ENCODE measurements around the gene INPP4A.

DNA sequence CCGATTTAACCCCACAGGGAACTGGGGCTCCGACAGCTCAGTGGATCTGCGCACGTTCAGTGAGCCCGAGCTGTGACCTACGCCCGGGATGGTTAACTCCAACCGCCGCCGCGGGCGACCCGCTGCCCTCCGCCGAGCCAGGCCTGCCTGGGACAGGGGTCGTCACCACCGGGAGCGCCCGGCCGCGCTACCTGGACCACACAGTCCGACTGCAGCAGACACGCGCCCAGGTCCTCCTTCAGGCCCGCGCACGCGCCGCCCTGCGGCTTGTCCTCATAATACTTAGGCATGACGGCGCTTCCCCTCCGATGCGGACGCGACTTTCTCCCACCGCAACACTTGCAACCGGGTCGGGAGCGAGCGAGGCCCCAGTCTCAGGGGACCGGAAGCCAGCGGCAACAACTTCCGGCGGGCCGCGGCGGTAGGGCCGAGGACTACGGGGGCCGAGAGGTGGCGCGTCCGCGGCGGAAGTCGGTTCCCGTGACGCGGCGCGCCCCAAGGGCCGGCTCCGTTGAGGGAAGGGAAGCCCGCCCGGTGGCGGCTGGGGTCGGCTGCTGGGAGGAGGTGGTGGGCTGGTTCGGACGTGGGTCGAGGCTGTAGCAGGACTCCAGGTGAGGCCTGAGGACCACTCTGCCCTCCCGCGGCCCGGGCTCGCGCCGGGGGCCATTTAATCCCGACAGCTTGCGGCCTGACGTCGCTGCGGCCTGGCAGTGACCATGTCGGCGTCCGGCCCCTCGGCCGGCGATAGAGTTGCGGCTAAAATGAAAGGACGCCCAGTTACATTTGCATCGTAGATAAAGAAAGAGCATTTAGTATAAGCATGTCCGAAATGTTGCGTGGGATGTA, 163.7 kb downstream of the INPP4A start, which contains the start of the genes COA5 and UNC50:
- TF ChIP-seq EZH2 (IDR thresholded peaks at IDR 0.05; ENCODE audit: borderline replicate concordance) (no peak), CTCF (IDR thresholded peaks at IDR 0.05; ENCODE audit: poor library complexity) (peak; percentile 6)

Data from hepatocyte (in vitro differentiated cells).